IPS-NIHi11 (cell line): Measurements from ENCODE around the gene PDE4B.
A peak's percentile ranks its signal among the peaks of the same experiment; 100 is the strongest.

ENCODE experiments used
- DNase-seq: peaks from one replicate; pipeline ENCODE4 v3.0.0; 2012; ENCODE audit warnings: mixed read lengths, low spot score

Gene PDE4B

GRCh38 chr1:66262208-66262963 lies 469.7 kb downstream of the PDE4B start:
- no peak for DNase-seq

GRCh38 chr1:66265268-66265667 lies 472.6 kb downstream of the PDE4B start:
- no peak for DNase-seq

- no peak for DNase-seq
These were observed 473.1 kb downstream of the PDE4B start for GRCh38 chr1:66265796-66266195.

- no peak for DNase-seq
These were observed 473.7 kb downstream of the PDE4B start for GRCh38 chr1:66266350-66266749.

- no peak for DNase-seq
These were observed 474.1 kb downstream of the PDE4B start for GRCh38 chr1:66266756-66267155.

GRCh38 chr1:66267201-66267940 lies 474.7 kb downstream of the PDE4B start:
- DNase-seq = no peak

DNA sequence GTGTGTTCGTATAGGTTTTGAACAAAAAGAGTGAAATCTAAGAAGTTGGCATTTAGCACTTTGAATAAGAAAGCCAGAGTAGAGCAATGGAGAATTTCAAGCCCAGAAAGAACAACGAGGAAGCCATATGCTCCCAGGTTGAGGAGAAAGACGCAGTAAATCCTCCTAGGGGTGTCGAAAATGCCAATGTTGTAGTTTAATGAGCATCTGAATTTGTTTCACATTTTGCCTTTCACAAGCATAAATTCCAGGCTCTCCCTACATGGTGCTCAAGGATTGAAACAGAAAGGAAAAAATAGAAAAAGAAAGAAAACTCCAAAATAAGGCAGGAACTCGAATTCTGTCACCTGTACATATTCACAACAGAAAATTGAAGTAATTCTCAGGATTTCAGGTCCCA lies 476.5 kb downstream of the PDE4B start:
- DNase-seq = no peak

DNA sequence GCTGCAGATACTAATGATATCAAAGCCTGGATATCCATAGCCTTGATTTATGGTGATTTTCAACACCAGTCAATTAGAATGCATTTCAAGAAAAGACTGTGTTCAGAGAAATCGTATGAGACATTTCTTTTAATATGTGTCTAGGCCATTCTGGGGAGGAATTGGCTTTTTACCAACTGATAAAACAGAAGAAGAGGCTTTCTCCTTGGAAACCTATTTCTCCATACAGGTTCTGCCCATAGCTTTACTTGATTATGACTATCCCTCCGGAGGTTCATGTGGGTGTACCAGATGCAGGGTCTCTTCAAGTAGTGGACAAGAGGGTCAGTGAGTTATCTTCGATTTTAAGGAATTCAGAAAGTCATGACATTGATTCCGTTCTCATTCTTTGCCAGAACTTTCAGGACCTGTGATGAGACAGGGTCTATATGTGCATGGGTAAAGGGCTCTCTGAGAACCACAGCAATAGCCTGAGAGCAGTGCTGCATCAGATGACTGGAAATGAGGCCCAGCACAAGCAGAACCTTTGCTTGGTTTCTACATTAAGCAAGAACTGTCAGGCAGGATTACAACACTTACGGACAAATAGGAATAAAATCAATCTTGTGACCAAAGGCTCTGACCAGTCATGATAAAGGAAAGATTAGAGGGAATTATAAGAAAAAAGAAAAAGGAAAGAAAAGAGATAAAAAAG lies 477.6 kb downstream of the PDE4B start:
- DNase-seq = no peak

DNA sequence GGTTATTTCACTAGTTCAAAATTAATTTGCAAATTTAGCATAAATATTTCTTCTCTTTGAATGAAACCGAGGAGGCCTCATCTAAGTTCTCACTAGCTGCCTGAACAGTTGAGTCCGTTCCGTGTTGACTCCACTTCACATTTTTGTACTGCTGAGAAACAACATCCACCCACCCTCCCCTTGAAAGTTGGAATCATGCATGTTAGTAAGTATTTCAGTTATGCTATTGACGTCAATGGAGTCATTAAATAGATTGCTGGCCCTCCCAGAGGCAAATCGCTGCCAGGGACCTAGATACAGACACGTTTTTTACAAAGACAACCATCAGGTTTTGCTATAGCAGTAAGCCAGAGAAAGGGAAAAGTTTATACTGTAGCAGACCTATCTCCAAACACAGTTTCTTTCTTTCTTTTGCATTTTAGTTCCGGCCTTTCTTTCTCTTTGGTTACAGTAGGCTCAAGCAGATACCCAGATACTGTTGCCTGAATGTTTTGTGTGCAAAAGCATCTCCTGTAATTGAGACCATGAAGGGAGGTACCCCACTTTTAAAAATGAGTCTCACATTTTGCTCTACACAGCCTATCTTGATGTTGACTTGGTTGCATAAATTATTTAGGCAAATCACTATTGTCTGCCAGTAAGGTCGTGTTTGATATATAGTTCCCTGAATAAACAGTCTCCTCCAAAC lies 478.7 kb downstream of the PDE4B start:
- peak; percentile 42 for DNase-seq

DNA sequence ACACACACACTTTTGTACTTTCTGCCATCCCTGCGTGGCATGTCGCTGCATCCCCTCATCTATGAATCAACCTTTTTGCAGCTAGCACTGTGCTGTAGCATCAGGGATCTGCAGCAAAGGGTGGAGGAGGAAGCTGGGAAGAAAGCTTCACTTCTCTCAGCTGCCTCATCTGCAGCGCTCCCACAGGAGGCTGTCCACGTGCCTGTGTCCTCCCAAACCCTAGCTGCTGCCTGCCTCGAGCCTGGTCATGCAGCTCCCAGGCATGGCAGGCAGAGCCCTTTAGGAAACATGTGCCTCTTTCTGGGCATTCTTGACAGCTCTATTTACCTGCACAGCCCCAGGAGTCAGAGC lies 479.2 kb downstream of the PDE4B start:
- DNase-seq = no peak

- no peak for DNase-seq
These were observed 481.0 kb downstream of the PDE4B start for GRCh38 chr1:66273656-66274055.

GRCh38 chr1:66274634-66275033 lies 481.9 kb downstream of the PDE4B start:
- DNase-seq = no peak

GRCh38 chr1:66275083-66275482 lies 482.4 kb downstream of the PDE4B start:
- DNase-seq = no peak

DNA sequence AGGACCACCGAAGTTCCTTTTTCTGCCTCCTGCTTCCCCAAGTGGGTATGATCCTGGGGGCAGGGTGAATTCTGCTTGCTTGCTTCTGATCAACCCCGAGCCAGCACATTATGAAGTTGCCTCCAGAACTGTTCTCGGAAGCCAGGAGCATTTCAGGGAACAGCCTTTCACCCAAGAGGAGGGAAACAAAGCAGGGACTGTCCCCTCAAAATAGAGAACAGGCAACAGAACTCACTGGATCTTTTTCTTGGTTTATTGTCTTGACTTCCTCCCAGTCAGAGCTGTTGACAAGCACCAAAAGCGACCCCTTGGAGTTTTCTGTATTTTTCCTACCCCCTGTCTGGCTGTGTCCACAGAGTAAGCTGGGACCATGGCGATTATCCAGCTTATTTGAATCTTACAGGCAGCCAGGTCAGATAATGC lies 482.9 kb downstream of the PDE4B start:
- no peak for DNase-seq

- no peak for DNase-seq
These were observed 483.5 kb downstream of the PDE4B start for GRCh38 chr1:66276218-66276617.

DNA sequence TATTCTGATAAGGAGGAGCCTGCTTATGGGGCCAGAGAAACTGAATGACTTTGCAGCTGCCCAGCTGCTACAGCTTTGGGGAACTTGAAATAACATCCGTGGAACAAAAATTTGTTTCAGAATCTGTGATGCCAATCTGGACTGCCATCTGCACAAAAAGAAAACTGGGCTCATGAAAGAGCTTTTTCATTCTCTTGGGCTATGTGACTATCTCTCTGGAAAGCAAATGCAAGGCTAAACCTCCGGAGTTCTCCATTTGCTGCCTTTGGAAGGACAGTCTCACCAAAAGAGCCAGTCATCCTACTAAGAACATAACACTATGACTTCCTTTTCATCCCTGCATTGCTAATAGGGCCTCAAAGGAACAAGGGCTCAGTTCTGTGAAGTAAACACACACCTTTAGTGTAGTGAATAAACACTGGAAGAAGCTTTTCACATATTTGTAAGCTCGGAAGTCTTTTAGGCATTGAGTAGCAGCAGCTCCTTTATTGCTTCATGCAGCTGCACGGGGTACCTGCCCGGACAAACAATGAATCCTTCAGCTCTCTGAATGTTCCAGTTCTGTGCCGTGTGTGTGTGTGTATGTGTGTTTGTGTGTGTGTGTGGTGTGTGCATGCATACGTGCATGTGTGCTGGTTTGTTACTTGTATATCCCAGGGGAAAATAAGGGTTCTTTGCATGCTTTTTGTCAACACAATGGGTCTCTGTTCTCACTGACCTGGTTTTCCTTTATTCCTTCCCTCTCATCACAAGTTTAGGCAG lies 485.7 kb downstream of the PDE4B start:
- no peak for DNase-seq

DNA sequence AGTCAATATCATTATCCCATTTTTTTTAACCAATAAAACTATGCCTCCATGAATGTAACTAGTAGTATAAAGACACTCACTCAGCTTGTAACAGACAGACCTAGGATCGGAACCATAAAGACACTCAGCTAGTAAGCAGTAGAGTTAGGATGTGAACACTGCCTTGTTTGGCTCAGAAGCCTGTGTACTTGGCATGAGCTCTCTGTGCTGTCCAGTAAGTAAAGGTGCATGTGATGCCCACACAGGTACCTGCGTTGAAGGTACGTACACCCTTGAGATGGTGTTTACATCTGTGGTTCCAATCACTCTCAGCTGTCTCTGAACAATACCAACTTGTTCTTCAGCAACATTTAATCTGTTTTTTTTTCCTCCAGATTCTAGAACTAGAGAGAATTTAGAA lies 489.1 kb downstream of the PDE4B start:
- DNase-seq = no peak

GRCh38 chr1:66282343-66282852 lies 489.7 kb downstream of the PDE4B start:
- no peak for DNase-seq

DNA sequence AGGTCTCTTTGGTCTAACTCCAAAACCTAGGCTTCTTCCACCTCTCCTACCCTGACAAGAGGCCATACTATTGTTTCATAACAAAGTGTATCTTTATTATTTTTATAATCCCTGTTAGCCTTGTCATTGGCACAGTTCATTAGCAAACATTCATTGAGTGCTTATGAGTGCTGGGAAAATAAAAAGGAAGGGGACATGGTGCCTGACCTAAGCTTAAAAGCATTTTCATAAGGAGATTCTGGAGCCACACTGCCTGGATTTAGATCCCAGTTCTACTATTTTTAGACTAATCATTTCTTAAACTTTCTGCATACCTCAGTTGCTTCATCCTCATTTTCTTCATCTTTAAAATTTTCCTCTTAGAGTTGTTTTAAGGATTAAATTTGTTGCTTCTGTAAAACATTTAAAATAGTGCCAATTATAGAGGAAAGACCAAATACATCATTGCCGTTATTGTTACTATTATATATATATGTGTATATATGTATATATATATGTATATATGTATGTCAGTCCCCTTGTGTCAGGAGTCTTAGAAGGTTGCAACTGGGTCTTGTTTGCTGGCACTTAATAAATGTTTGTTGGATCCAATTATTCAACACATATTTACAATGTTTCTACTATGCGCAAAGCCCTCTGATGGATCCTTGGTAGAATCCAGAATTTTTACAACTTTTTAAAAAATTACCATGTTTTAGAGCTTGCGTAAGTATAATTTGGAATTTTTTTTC lies 490.4 kb downstream of the PDE4B start:
- DNase-seq = no peak

GRCh38 chr1:66283622-66284041 lies 490.9 kb downstream of the PDE4B start:
- no peak for DNase-seq

GRCh38 chr1:66284746-66285145 lies 492.1 kb downstream of the PDE4B start:
- DNase-seq = no peak
